HUES6 (cell line): ENCODE measurements around the gene SORCS1.

Experiments
- H3K27ac ChIP-seq: 2 replicates; pipeline ENCODE4 v1.7.0; 2013; ENCODE audit warnings: low read depth, mild to moderate bottlenecking, low read length, inconsistent platforms
- H3K27me3 ChIP-seq: 2 replicates; pipeline ENCODE4 v1.6.1; 2013; ENCODE audit warnings: low read length; ENCODE audit not compliant: control insufficient read depth, insufficient read depth
- H3K36me3 ChIP-seq: 2 replicates; pipeline ENCODE4 v1.6.1; 2013; ENCODE audit warnings: low read length; ENCODE audit not compliant: control insufficient read depth, insufficient read depth
- H3K4me1 ChIP-seq: 2 replicates; pipeline ENCODE4 v1.6.1; 2013; ENCODE audit warnings: low read length; ENCODE audit not compliant: control insufficient read depth, insufficient read depth
- H3K4me3 ChIP-seq: 2 replicates; pipeline ENCODE4 v1.5.1; 2013; ENCODE audit warnings: low read depth, low read length
- H3K9ac ChIP-seq: one replicate; pipeline ENCODE4 v1.6.1; 2013; ENCODE audit warnings: mild to moderate bottlenecking, low read length
- H3K9me3 ChIP-seq: 2 replicates; pipeline ENCODE4 v1.6.1; 2013; ENCODE audit warnings: low read depth, low read length; ENCODE audit not compliant: control insufficient read depth, insufficient read depth

SORCS1 gene

GRCh38 chr10:107163881-107164861 lies at the start of gene SORCS1:
Gene SORCS1 (minus strand): TSS chr10:107164706.
- Histone ChIP-seq H3K36me3 (no peaks in the 10 kb centered on the region), H3K4me3 (peak within 1 kb of the TSS; percentile 79), H3K9me3 (no peaks in the 10 kb centered on the region), H3K9ac (peak within 1 kb of the TSS; percentile 48), H3K27me3 (peaks cover 75% of the 10 kb centered on the region), H3K27ac (no peak within 1 kb of the TSS), H3K4me1 (peaks cover 5% of the 10 kb centered on the region; the same call in 1 of the 2 replicates)

GRCh38 chr10:107214261-107214660 lies 49.8 kb upstream of the SORCS1 start:
- no peak overlapping the region for H3K4me3 ChIP-seq
- no peaks in the 10 kb centered on the region for H3K36me3 ChIP-seq
- H3K27ac ChIP-seq = no peak overlapping the region
- no peaks in the 10 kb centered on the region for H3K9me3 ChIP-seq
- H3K27me3 ChIP-seq = no peaks in the 10 kb centered on the region
- H3K4me1 ChIP-seq = no peaks in the 10 kb centered on the region
- H3K9ac ChIP-seq = no peak overlapping the region

GRCh38 chr10:107213861-107214260 lies 49.4 kb upstream of the SORCS1 start:
- no peaks in the 10 kb centered on the region for H3K4me1 ChIP-seq
- H3K9me3 ChIP-seq = no peaks in the 10 kb centered on the region
- H3K9ac ChIP-seq = no peak overlapping the region
- H3K27ac ChIP-seq = no peak overlapping the region
- no peaks in the 10 kb centered on the region for H3K36me3 ChIP-seq
- no peaks in the 10 kb centered on the region for H3K27me3 ChIP-seq
- H3K4me3 ChIP-seq = no peak overlapping the region

GRCh38 chr10:107206833-107207232 lies 42.3 kb upstream of the SORCS1 start:
- H3K36me3 ChIP-seq = no peaks in the 10 kb centered on the region
- no peak overlapping the region for H3K27ac ChIP-seq
- H3K9ac ChIP-seq = no peak overlapping the region
- no peaks in the 10 kb centered on the region for H3K27me3 ChIP-seq
- H3K9me3 ChIP-seq = no peaks in the 10 kb centered on the region
- no peak overlapping the region for H3K4me3 ChIP-seq
- no peaks in the 10 kb centered on the region for H3K4me1 ChIP-seq

- Histone ChIP-seq H3K27me3 (peaks cover 34% of the 10 kb centered on the region), H3K9ac (no peak overlapping the region), H3K36me3 (no peaks in the 10 kb centered on the region), H3K27ac (no peak overlapping the region), H3K4me1 (no peaks in the 10 kb centered on the region; the same call in 1 of the 2 replicates), H3K9me3 (no peaks in the 10 kb centered on the region), H3K4me3 (no peak overlapping the region)
These were observed 5.0 kb upstream of the SORCS1 start for GRCh38 chr10:107169516-107169915.

- Histone ChIP-seq H3K9ac (no peak overlapping the region), H3K27me3 (peaks cover 41% of the 10 kb centered on the region), H3K36me3 (no peaks in the 10 kb centered on the region), H3K4me3 (no peak overlapping the region), H3K9me3 (no peaks in the 10 kb centered on the region), H3K4me1 (peaks cover 1% of the 10 kb centered on the region; the same call in 1 of the 2 replicates), H3K27ac (no peak overlapping the region)
These were observed 4.2 kb upstream of the SORCS1 start for GRCh38 chr10:107168738-107169137.

- H3K4me3 ChIP-seq = no peak overlapping the region
- peaks cover 5% of the 10 kb centered on the region; the same call in 1 of the 2 replicates for H3K4me1 ChIP-seq
- H3K27me3 ChIP-seq = peaks cover 65% of the 10 kb centered on the region
- no peak overlapping the region for H3K27ac ChIP-seq
- no peaks in the 10 kb centered on the region for H3K36me3 ChIP-seq
- H3K9me3 ChIP-seq = no peaks in the 10 kb centered on the region
- no peak overlapping the region for H3K9ac ChIP-seq
These were observed 1.9 kb upstream of the SORCS1 start for GRCh38 chr10:107166403-107166802.

- H3K9ac ChIP-seq = peak overlapping the region; percentile 13
- H3K27me3 ChIP-seq = peaks cover 73% of the 10 kb centered on the region
- H3K36me3 ChIP-seq = no peaks in the 10 kb centered on the region
- peak overlapping the region; percentile 79 for H3K4me3 ChIP-seq
- H3K27ac ChIP-seq = no peak overlapping the region
- peaks cover 5% of the 10 kb centered on the region; the same call in 1 of the 2 replicates for H3K4me1 ChIP-seq
- H3K9me3 ChIP-seq = no peaks in the 10 kb centered on the region
These were observed 486 bp upstream of the SORCS1 start for GRCh38 chr10:107164992-107165391.

GRCh38 chr10:107163076-107163855 lies 1.2 kb downstream of the SORCS1 start:
- no peak overlapping the region for H3K9ac ChIP-seq
- peak overlapping the region; percentile 79 for H3K4me3 ChIP-seq
- H3K27me3 ChIP-seq = peaks cover 69% of the 10 kb centered on the region
- H3K9me3 ChIP-seq = no peaks in the 10 kb centered on the region
- no peak overlapping the region for H3K27ac ChIP-seq
- peaks cover 5% of the 10 kb centered on the region; the same call in 1 of the 2 replicates for H3K4me1 ChIP-seq
- H3K36me3 ChIP-seq = no peaks in the 10 kb centered on the region

- H3K9ac ChIP-seq = no peak overlapping the region
- no peaks in the 10 kb centered on the region for H3K36me3 ChIP-seq
- no peak overlapping the region for H3K4me3 ChIP-seq
- peaks cover 56% of the 10 kb centered on the region for H3K27me3 ChIP-seq
- no peaks in the 10 kb centered on the region for H3K9me3 ChIP-seq
- H3K27ac ChIP-seq = no peak overlapping the region
- peaks cover 5% of the 10 kb centered on the region; the same call in 1 of the 2 replicates for H3K4me1 ChIP-seq
These were observed 3.6 kb downstream of the SORCS1 start for GRCh38 chr10:107160866-107161265.

GRCh38 chr10:107159871-107160270 lies 4.6 kb downstream of the SORCS1 start:
- Histone ChIP-seq H3K9me3 (no peaks in the 10 kb centered on the region), H3K36me3 (no peaks in the 10 kb centered on the region), H3K9ac (no peak overlapping the region), H3K27ac (no peak overlapping the region), H3K27me3 (peaks cover 46% of the 10 kb centered on the region), H3K4me3 (no peak overlapping the region), H3K4me1 (peaks cover 5% of the 10 kb centered on the region; the same call in 1 of the 2 replicates)
